DND-41 (cell line): ENCODE data around the gene TRAF2.

Experiments
- ATAC-seq: fragments of 200-7000 bp; cut with Tn5 transposase; 3 replicates; pipeline ENCODE4 v1.9.1; 2021; ENCODE audit warnings: low read depth; ENCODE audit not compliant: insufficient read depth
- DNase-seq: peaks from one replicate; pipeline ENCODE4 v3.0.0-alpha.2; 2020
- H2AFZ ChIP-seq: 2 replicates; pipeline ENCODE4 v1.6.0; 2012; ENCODE audit warnings: low read depth, low read length
- H3K27ac ChIP-seq: 2 replicates; pipeline ENCODE4 v1.5.1; 2012; ENCODE audit warnings: low read length, inconsistent platforms
- H3K27me3 ChIP-seq: fragments of 200-600 bp; sonication (generic); 2 replicates; pipeline ENCODE4 v1.6.0; 2012; ENCODE audit warnings: low read length, mild to moderate bottlenecking, inconsistent platforms; ENCODE audit not compliant: insufficient read depth, poor library complexity
- H3K36me3 ChIP-seq: 2 replicates; pipeline ENCODE4 v1.5.1; 2012; ENCODE audit warnings: low read length, inconsistent platforms; ENCODE audit not compliant: insufficient read depth
- H3K4me1 ChIP-seq: 2 replicates; pipeline ENCODE4 v1.5.1; 2012; ENCODE audit warnings: mild to moderate bottlenecking, low read length; ENCODE audit not compliant: insufficient read depth
- H3K4me2 ChIP-seq: 2 replicates; pipeline ENCODE4 v1.6.0; 2012; ENCODE audit warnings: mild to moderate bottlenecking, moderate library complexity, low read length, inconsistent platforms; ENCODE audit not compliant: insufficient read depth
- H3K4me3 ChIP-seq, 2 experiments: fragments of 200-600 bp in 1 of 2; shearing (Covaris generic) in 1 of 2; 2 replicates each; pipeline ENCODE4 v1.5.1; 2012 to 2016; ENCODE audit warnings: inconsistent platforms in 2 of 2, low read length in 2 of 2, mild to moderate bottlenecking in 2 of 2, low read depth in 1 of 2, moderate library complexity in 1 of 2
- H3K79me2 ChIP-seq: 2 replicates; pipeline ENCODE4 v1.6.0; 2012; ENCODE audit warnings: low read length, inconsistent platforms; ENCODE audit not compliant: insufficient read depth
- H3K9ac ChIP-seq: 2 replicates; pipeline ENCODE4 v1.6.0; 2012; ENCODE audit warnings: low read depth, mild to moderate bottlenecking, inconsistent platforms, low read length, moderate library complexity
- H3K9me3 ChIP-seq: 2 replicates; pipeline ENCODE4 v1.5.1; 2012; ENCODE audit warnings: low read length, moderate library complexity, mild to moderate bottlenecking, inconsistent platforms; ENCODE audit not compliant: insufficient read depth, severe bottlenecking
- H4K20me1 ChIP-seq: 2 replicates; pipeline ENCODE4 v1.6.0; 2012; ENCODE audit warnings: low read length; ENCODE audit not compliant: insufficient read depth
- CTCF ChIP-seq: IDR thresholded peaks from 2 replicates; pipeline ENCODE4 v1.5.1; 2012; ENCODE audit warnings: borderline replicate concordance, low read length, moderate library complexity, mild to moderate bottlenecking; ENCODE audit not compliant: poor library complexity, severe bottlenecking; ENCODE audit errors: extremely low read depth
- EZH2 ChIP-seq: IDR thresholded peaks from 3 replicates; pipeline ENCODE4 v1.6.1; 2012; ENCODE audit warnings: borderline replicate concordance, low read depth, mild to moderate bottlenecking, moderate library complexity, low read length, inconsistent platforms; ENCODE audit not compliant: severe bottlenecking

TRAF2 gene

DNA sequence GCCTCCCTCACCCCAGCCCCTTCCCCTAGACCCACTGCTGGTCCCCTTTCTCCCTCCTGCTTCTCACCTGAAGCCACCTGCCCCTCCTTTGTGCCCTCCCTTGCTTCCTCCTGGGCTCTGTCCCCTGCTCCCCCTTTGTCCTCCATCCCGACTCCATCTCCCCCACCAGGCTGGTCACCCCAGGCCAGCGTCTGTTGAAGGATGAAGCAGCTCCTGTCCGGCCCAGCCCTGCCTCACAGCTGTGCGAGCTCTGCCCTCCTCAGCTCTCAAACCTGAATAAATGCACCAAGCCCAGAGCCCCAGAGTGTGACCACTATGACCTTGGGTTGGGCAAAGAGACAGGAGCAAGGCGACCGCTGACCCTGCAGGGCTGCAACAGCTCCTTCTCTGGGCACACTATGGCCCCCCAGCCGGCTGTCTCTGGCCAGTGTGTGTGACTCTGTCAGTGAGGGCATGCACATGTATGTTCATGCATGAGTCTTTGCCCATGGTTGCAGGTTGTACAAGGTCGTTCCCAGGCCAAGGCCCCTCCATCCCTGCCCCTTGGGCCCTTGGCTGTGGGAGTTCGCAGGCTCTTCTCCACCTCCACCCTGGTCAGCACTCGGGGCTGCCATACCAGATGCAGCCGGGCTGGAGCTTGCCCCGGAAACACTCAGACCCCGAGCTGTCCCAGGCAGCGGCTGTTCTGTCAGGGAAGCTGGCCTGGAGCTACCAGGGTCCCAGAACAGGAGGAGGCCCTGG lies 69.1 kb downstream of the TRAF2 start:
- peaks cover 5% of the 10 kb centered on the region for H3K4me1 ChIP-seq
- H3K9ac ChIP-seq = no peak overlapping the region
- H3K4me3 ChIP-seq = no peak overlapping the region
- H3K9me3 ChIP-seq = no peaks in the 10 kb centered on the region
- no peak overlapping the region for H3K27ac ChIP-seq
- no peaks in the 10 kb centered on the region for H3K27me3 ChIP-seq
- no peaks in the 10 kb centered on the region for H3K79me2 ChIP-seq
- no peak overlapping the region for H2AFZ ChIP-seq
- no peak for DNase-seq
- H3K36me3 ChIP-seq = no peaks in the 10 kb centered on the region
- ATAC-seq = no peak
- no peak for TF ChIP-seq CTCF
- TF ChIP-seq EZH2 = no peak
- H3K4me2 ChIP-seq = no peak overlapping the region
- H4K20me1 ChIP-seq = no peaks in the 10 kb centered on the region

DNA sequence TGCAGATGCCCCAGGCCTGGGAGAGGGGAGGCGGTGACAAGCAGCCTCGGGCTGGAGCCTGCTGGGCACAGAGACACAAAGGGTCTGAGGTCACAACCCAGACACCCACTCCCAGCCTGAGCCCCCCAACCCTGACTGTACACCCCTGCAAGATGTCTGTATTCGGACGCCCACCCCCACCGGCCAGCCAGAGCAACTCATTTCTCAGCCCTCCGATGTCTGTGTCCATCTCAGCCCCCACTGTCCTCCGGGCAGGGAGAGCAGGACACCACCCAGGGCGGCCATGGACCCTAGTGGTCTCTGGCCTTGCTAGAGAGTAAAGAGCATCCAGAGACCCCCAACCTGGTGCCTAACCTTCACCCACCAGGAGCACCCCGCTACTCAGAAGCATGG lies 69.6 kb downstream of the TRAF2 start:
- DNase-seq (no peak), ATAC-seq (no peak)
- Histone ChIP-seq H3K9me3 (no peaks in the 10 kb centered on the region), H3K27ac (no peak overlapping the region), H3K36me3 (no peaks in the 10 kb centered on the region), H3K79me2 (no peaks in the 10 kb centered on the region), H3K4me3 (no peak overlapping the region), H3K27me3 (no peaks in the 10 kb centered on the region), H3K4me1 (no peaks in the 10 kb centered on the region), H4K20me1 (no peaks in the 10 kb centered on the region), H3K9ac (no peak overlapping the region), H3K4me2 (no peak overlapping the region), H2AFZ (no peak overlapping the region)
- TF ChIP-seq CTCF = no peak
- no peak for TF ChIP-seq EZH2

DNA sequence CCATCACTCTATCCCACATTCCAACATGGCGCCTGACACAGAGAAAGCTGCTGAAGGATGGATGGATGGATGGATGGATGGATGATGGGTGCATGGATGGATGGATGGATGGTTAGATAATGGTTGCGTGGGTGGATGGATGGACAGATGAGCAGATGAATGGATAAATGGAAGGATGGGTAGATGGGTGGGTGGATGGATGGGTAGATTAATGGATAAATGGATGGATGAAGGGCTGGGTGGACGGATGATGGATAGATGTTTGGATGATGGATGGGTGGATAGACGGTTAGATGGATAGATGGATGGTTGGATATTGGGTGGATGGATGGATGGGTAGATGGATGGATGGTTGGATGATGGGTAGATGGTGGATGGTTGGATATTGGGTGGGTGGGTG lies 70.3 kb downstream of the TRAF2 start:
- Histone ChIP-seq H3K9me3 (no peaks in the 10 kb centered on the region), H3K4me2 (no peak overlapping the region), H3K9ac (no peak overlapping the region), H3K79me2 (no peaks in the 10 kb centered on the region), H2AFZ (no peak overlapping the region), H3K4me1 (no peaks in the 10 kb centered on the region), H4K20me1 (no peaks in the 10 kb centered on the region), H3K4me3 (no peak overlapping the region), H3K36me3 (no peaks in the 10 kb centered on the region), H3K27ac (no peak overlapping the region), H3K27me3 (no peaks in the 10 kb centered on the region)
- TF ChIP-seq EZH2 (no peak), CTCF (no peak)
- ATAC-seq (no peak), DNase-seq (no peak)
